Activated CD4-positive, alpha-beta memory T cell treated with anti-CD3 and anti-CD28 coated beads, Interleukin-2, amount 10 ng/mL, durations not matched to agents 7 days and 5 days (primary cell): Measurements from ENCODE around the gene GLT1D1. TPM values are rescaled to one million over a fixed set of nuclear protein-coding genes. Genes with fewer than 3 reads are reported as not detected.
"Not testable (repeated sequence)": the region's sequence is repeated elsewhere in the genome, so short reads cannot be mapped to it uniquely, and the experiment has no call there.

Experiments used
- CTCF ChIA-PET: fragments of 350-600 bp; sonication (Branson Sonifier 250); formaldehyde crosslinking; loops from one replicate; lab custom pipeline; 2021; ENCODE audit warnings: antibody characterized with exemption, inconsistent platforms; lab: Charles Lee
- POLR2A ChIA-PET: fragments of 350-600 bp; sonication (Branson Sonifier 250); formaldehyde crosslinking; loops from one replicate; lab custom pipeline; 2021; ENCODE audit warnings: antibody characterized with exemption; lab: Charles Lee
- DNase-seq: peaks from one replicate; pipeline ENCODE4 v3.0.0-alpha.2; 2020
- H3K27ac Mint-ChIP-seq: one replicate; pipeline ENCODE4 v1.8.0; 2021; ENCODE audit warnings: mild to moderate bottlenecking, mixed read lengths
- H3K27me3 Mint-ChIP-seq: one replicate; pipeline ENCODE4 v1.8.0; 2021; ENCODE audit warnings: mixed read lengths
- H3K36me3 Mint-ChIP-seq: one replicate; pipeline ENCODE4 v1.8.0; 2021; ENCODE audit warnings: low read depth, mixed read lengths
- H3K4me1 Mint-ChIP-seq: one replicate; pipeline ENCODE4 v1.8.0; 2021; ENCODE audit warnings: mixed read lengths
- H3K4me3 Mint-ChIP-seq: one replicate; pipeline ENCODE4 v1.8.0; 2021; ENCODE audit warnings: mild to moderate bottlenecking, mixed read lengths
- H3K9me3 Mint-ChIP-seq: one replicate; pipeline ENCODE4 v1.8.0; 2021; ENCODE audit warnings: mixed read lengths
- total RNA-seq, 2 experiments: library from RNA; stranded (reverse); gene quantifications; one replicate each; pipeline ENCODE4 v1.2.3, GENCODE V29; 2021

The GLT1D1 gene
- total RNA-seq, 2 experiments from 2014 or later = not detected

GRCh38 chr12:128827724-128828123 lies 25.6 kb upstream of the GLT1D1 start:
- H3K4me1 Mint-ChIP-seq = peaks cover 25% of the 10 kb centered on the region

GRCh38 chr12:128829861-128830504 lies 23.3 kb upstream of the GLT1D1 start:
- Mint-ChIP-seq H3K27ac (peak overlapping the region; percentile 82), H3K27me3 (peaks cover 3% of the 10 kb centered on the region), H3K36me3 (no peaks in the 10 kb centered on the region), H3K4me1 (peaks cover 18% of the 10 kb centered on the region), H3K9me3 (peaks cover 4% of the 10 kb centered on the region), H3K4me3 (peak overlapping the region; percentile 36)
- CTCF ChIA-PET = no interaction called here
- POLR2A ChIA-PET = interaction anchor here (1.4 to 1.5 kb wide), 2 partner anchors 8 to 18 kb away, joined by 5 read pairs; no protein-coding TSS in a partner anchor
- peak; percentile 30 for DNase-seq

More at GRCh38 chr12:128827724-128828123, 25.6 kb upstream of the GLT1D1 start:
- DNase-seq = no peak
- no peak overlapping the region for H3K4me3 Mint-ChIP-seq
- peaks cover 3% of the 10 kb centered on the region for H3K27me3 Mint-ChIP-seq
- CTCF ChIA-PET = no interaction called here
- peaks cover 4% of the 10 kb centered on the region for H3K9me3 Mint-ChIP-seq
- POLR2A ChIA-PET = interaction anchor here (1.0 kb wide), 1 partner anchor 36 kb away, joined by 3 read pairs; no protein-coding TSS in a partner anchor
- H3K27ac Mint-ChIP-seq = no peak overlapping the region
- no peaks in the 10 kb centered on the region for H3K36me3 Mint-ChIP-seq

- CTCF ChIA-PET = no interaction called here
- H3K27ac Mint-ChIP-seq = peak overlapping the region; percentile 82
- H3K9me3 Mint-ChIP-seq = peaks cover 4% of the 10 kb centered on the region
Measured at GRCh38 chr12:128830505-128830893, 22.8 kb upstream of the GLT1D1 start.

GRCh38 chr12:128833418-128833817 lies 19.9 kb upstream of the GLT1D1 start:
- Mint-ChIP-seq H3K36me3 (no peaks in the 10 kb centered on the region), H3K27me3 (peaks cover 7% of the 10 kb centered on the region), H3K4me3 (no peak overlapping the region), H3K27ac (no peak overlapping the region), H3K4me1 (peaks cover 17% of the 10 kb centered on the region), H3K9me3 (no peaks in the 10 kb centered on the region)
- DNase-seq = no peak
- ChIA-PET POLR2A (no interaction called here), CTCF (no interaction called here)

More at GRCh38 chr12:128830505-128830893, 22.8 kb upstream of the GLT1D1 start:
- Mint-ChIP-seq H3K27me3 (peaks cover 7% of the 10 kb centered on the region), H3K36me3 (no peaks in the 10 kb centered on the region), H3K4me1 (peaks cover 17% of the 10 kb centered on the region), H3K4me3 (peak overlapping the region; percentile 36)
- POLR2A ChIA-PET = interaction anchor here (1.5 kb wide), 1 partner anchor 8 kb away, joined by 5 read pairs; no protein-coding TSS in a partner anchor
- DNase-seq = no peak

- DNase-seq, POLR2A ChIA-PET, H3K4me3 Mint-ChIP-seq, H3K36me3 Mint-ChIP-seq, H3K27ac Mint-ChIP-seq, H3K9me3 Mint-ChIP-seq, CTCF ChIA-PET: not testable (repeated sequence)
- peaks cover 14% of the 10 kb centered on the region for H3K4me1 Mint-ChIP-seq
- H3K27me3 Mint-ChIP-seq = peaks cover 23% of the 10 kb centered on the region
Measured at GRCh38 chr12:128839885-128840284, 13.4 kb upstream of the GLT1D1 start.

GRCh38 chr12:128840862-128841468 lies 12.3 kb upstream of the GLT1D1 start:
- Mint-ChIP-seq H3K36me3 (no peaks in the 10 kb centered on the region), H3K27ac (no peak overlapping the region), H3K4me1 (peaks cover 14% of the 10 kb centered on the region), H3K27me3 (peaks cover 18% of the 10 kb centered on the region), H3K4me3 (no peak overlapping the region), H3K9me3 (no peaks in the 10 kb centered on the region)
- POLR2A ChIA-PET = no interaction called here
- DNase-seq = no peak
- CTCF ChIA-PET = no interaction called here

- H3K27ac Mint-ChIP-seq = no peak overlapping the region
- POLR2A ChIA-PET = no interaction called here
- peaks cover 14% of the 10 kb centered on the region for H3K4me1 Mint-ChIP-seq
- no peaks in the 10 kb centered on the region for H3K9me3 Mint-ChIP-seq
- no peak overlapping the region for H3K4me3 Mint-ChIP-seq
- no peaks in the 10 kb centered on the region for H3K36me3 Mint-ChIP-seq
- peaks cover 18% of the 10 kb centered on the region for H3K27me3 Mint-ChIP-seq
- CTCF ChIA-PET = no interaction called here
- no peak for DNase-seq
Measured at GRCh38 chr12:128842579-128842978, 10.7 kb upstream of the GLT1D1 start.

- no peaks in the 10 kb centered on the region for H3K9me3 Mint-ChIP-seq
- H3K27me3 Mint-ChIP-seq = peaks cover 18% of the 10 kb centered on the region
- peaks cover 14% of the 10 kb centered on the region for H3K4me1 Mint-ChIP-seq
- POLR2A ChIA-PET = no interaction called here
- H3K4me3 Mint-ChIP-seq = no peak overlapping the region
- DNase-seq = no peak
- CTCF ChIA-PET = no interaction called here
- no peaks in the 10 kb centered on the region for H3K36me3 Mint-ChIP-seq
- H3K27ac Mint-ChIP-seq = no peak overlapping the region
Measured at GRCh38 chr12:128843538-128843937, 9.7 kb upstream of the GLT1D1 start.

- CTCF ChIA-PET = no interaction called here
Measured at GRCh38 chr12:128844031-128844635, 9.1 kb upstream of the GLT1D1 start.

GRCh38 chr12:128846671-128847070 lies 6.6 kb upstream of the GLT1D1 start:
- H3K27me3 Mint-ChIP-seq, POLR2A ChIA-PET, DNase-seq, H3K36me3 Mint-ChIP-seq, H3K4me3 Mint-ChIP-seq, H3K27ac Mint-ChIP-seq, H3K9me3 Mint-ChIP-seq, H3K4me1 Mint-ChIP-seq, CTCF ChIA-PET: not testable (repeated sequence)

More at GRCh38 chr12:128844031-128844635, 9.1 kb upstream of the GLT1D1 start:
- POLR2A ChIA-PET = no interaction called here
- no peak overlapping the region for H3K27ac Mint-ChIP-seq
- no peaks in the 10 kb centered on the region for H3K9me3 Mint-ChIP-seq
- no peak overlapping the region for H3K4me3 Mint-ChIP-seq
- peak; percentile 38 for DNase-seq
- H3K4me1 Mint-ChIP-seq = peaks cover 14% of the 10 kb centered on the region
- no peaks in the 10 kb centered on the region for H3K36me3 Mint-ChIP-seq
- peaks cover 16% of the 10 kb centered on the region for H3K27me3 Mint-ChIP-seq

GRCh38 chr12:128848371-128848770 lies 4.9 kb upstream of the GLT1D1 start:
- Mint-ChIP-seq H3K9me3 (no peaks in the 10 kb centered on the region), H3K27ac (no peak overlapping the region), H3K4me1 (peaks cover 2% of the 10 kb centered on the region), H3K4me3 (no peak overlapping the region), H3K36me3 (no peaks in the 10 kb centered on the region), H3K27me3 (peaks cover 7% of the 10 kb centered on the region)
- POLR2A ChIA-PET = no interaction called here
- CTCF ChIA-PET = no interaction called here
- no peak for DNase-seq

- DNase-seq, POLR2A ChIA-PET, H3K4me1 Mint-ChIP-seq, CTCF ChIA-PET, H3K27ac Mint-ChIP-seq, H3K36me3 Mint-ChIP-seq, H3K9me3 Mint-ChIP-seq, H3K4me3 Mint-ChIP-seq: not testable (repeated sequence)
- peaks cover 16% of the 10 kb centered on the region for H3K27me3 Mint-ChIP-seq
Measured at GRCh38 chr12:128849806-128850205, 3.5 kb upstream of the GLT1D1 start.

- DNase-seq = no peak
- CTCF ChIA-PET = no interaction called here
- H3K27ac Mint-ChIP-seq = no peak overlapping the region
- H3K4me1 Mint-ChIP-seq = no peaks in the 10 kb centered on the region
- H3K27me3 Mint-ChIP-seq = peaks cover 17% of the 10 kb centered on the region
- no peaks in the 10 kb centered on the region for H3K36me3 Mint-ChIP-seq
- H3K9me3 Mint-ChIP-seq = no peaks in the 10 kb centered on the region
- POLR2A ChIA-PET = no interaction called here
- no peak overlapping the region for H3K4me3 Mint-ChIP-seq
Measured at GRCh38 chr12:128850400-128850799, 2.9 kb upstream of the GLT1D1 start.
